B cell (primary cell): ENCODE results near the gene EME1. TPM values are rescaled to one million over a fixed set of nuclear protein-coding genes. Genes with fewer than 3 reads are reported as not detected.

Experiments
- ATAC-seq: fragments of 200-7000 bp; cut with Tn5 transposase; one replicate; pipeline ENCODE4 v1.10.0; 2021; ENCODE audit warnings: low read depth, mild to moderate bottlenecking, moderate number of reproducible peaks, moderate library complexity
- CTCF ChIA-PET: fragments of 350-600 bp; sonication (Branson Sonifier 250); formaldehyde crosslinking; loops from one replicate; lab custom pipeline; 2021; ENCODE audit warnings: antibody characterized with exemption, inconsistent platforms; lab: Charles Lee
- POLR2A ChIA-PET: fragments of 350-600 bp; sonication (Branson Sonifier 250); formaldehyde crosslinking; loops from one replicate; lab custom pipeline; 2021; ENCODE audit warnings: antibody characterized with exemption; lab: Charles Lee
- DNase-seq: peaks from one replicate; pipeline ENCODE4 v3.0.0; 2013
- H2AFZ ChIP-seq: 2 replicates; pipeline ENCODE4 v1.6.1; 2012; ENCODE audit warnings: mild to moderate bottlenecking, low read depth, low read length; ENCODE audit not compliant: insufficient read depth, poor library complexity, severe bottlenecking
- H3K27ac ChIP-seq, 2 donors: 1 replicate in 1 of 2; 2 replicates in 1 of 2; pipeline ENCODE4 v1.5.1; 2012 to 2013; ENCODE audit warnings: low read length in 2 of 2, mild to moderate bottlenecking in 2 of 2, moderate library complexity in 1 of 2
- H3K27me3 ChIP-seq, 4 experiments: fragments of 200-600 bp in 1 of 4; sonication (generic) in 1 of 4; replicated peaks in 1 of 4; 1 replicate in 2 of 4; 2 replicates in 2 of 4; pipeline versions ENCODE4 v1.6.1 to v1.7.0; 2013 to 2016; ENCODE audit warnings: low read length in 3 of 4, mild to moderate bottlenecking in 2 of 4, mixed read lengths in 1 of 4, moderate library complexity in 1 of 4; ENCODE audit not compliant: insufficient read depth in 4 of 4, control insufficient read depth in 3 of 4; ENCODE audit errors: control extremely low read depth in 1 of 4
- H3K36me3 ChIP-seq, 2 experiments: replicated peaks in 1 of 2; 1 replicate in 1 of 2; 2 replicates in 1 of 2; pipeline versions ENCODE4 v1.6.1 to v1.7.1; 2013; ENCODE audit warnings: low read length in 1 of 2; ENCODE audit not compliant: insufficient read depth in 2 of 2, control insufficient read depth in 1 of 2; ENCODE audit errors: control extremely low read depth in 1 of 2, extremely low read depth in 1 of 2
- H3K4me1 ChIP-seq, 2 donors: fragments of 200-600 bp in 1 of 2; sonication (generic) in 1 of 2; 1 replicate in 1 of 2; 2 replicates in 1 of 2; pipeline versions ENCODE4 v1.5.1 to v1.6.1; 2013 to 2017; ENCODE audit warnings: low read length in 2 of 2; ENCODE audit not compliant: control insufficient read depth in 2 of 2, insufficient read depth in 2 of 2
- H3K4me2 ChIP-seq: replicated peaks from 2 replicates; pipeline ENCODE3; 2012; ENCODE audit warnings: mild to moderate bottlenecking, low read depth, low read length; ENCODE audit not compliant: poor library complexity, severe bottlenecking
- H3K4me3 ChIP-seq, 5 experiments: fragments of 200-600 bp in 1 of 5; sonication (generic) in 1 of 5; 1 replicate in 3 of 5; 2 replicates in 2 of 5; pipeline versions ENCODE4 v1.5.1 to v1.7.0; 2011 to 2016; ENCODE audit warnings: low read length in 4 of 5, mild to moderate bottlenecking in 4 of 5, low read depth in 2 of 5, control low read depth in 1 of 5, moderate library complexity in 1 of 5; ENCODE audit not compliant: insufficient read depth in 1 of 5; ENCODE audit errors: control extremely low read depth in 1 of 5, extremely low read depth in 1 of 5
- H3K79me2 ChIP-seq: fragments of 200-600 bp; sonication (generic); one replicate; pipeline ENCODE4 v1.6.0; 2016; ENCODE audit warnings: low read length; ENCODE audit not compliant: control insufficient read depth, insufficient read depth
- H3K9ac ChIP-seq: fragments of 200-600 bp; sonication (generic); 2 replicates; pipeline ENCODE4 v1.6.1; 2017; ENCODE audit warnings: mild to moderate bottlenecking, low read length, moderate library complexity
- H3K9me3 ChIP-seq, 3 donors: one replicate each; pipeline versions ENCODE4 v1.6.1 to v1.7.1; 2013; ENCODE audit warnings: low read length in 2 of 3; ENCODE audit not compliant: control insufficient read depth in 2 of 3, insufficient read depth in 1 of 3; ENCODE audit errors: control extremely low read depth in 1 of 3
- H4K20me1 ChIP-seq: 2 replicates; pipeline ENCODE4 v1.6.0; 2012; ENCODE audit warnings: mild to moderate bottlenecking, low read length; ENCODE audit not compliant: insufficient read depth, control insufficient read depth, poor library complexity, severe bottlenecking
- H3K27ac Mint-ChIP-seq: one replicate; pipeline ENCODE4 v1.8.0; 2021; ENCODE audit warnings: mixed read lengths
- H3K27me3 Mint-ChIP-seq: one replicate; pipeline ENCODE4 v1.8.0; 2021; ENCODE audit warnings: mixed read lengths
- H3K4me1 Mint-ChIP-seq: one replicate; pipeline ENCODE4 v1.8.0; 2021; ENCODE audit warnings: mixed read lengths
- H3K4me3 Mint-ChIP-seq: one replicate; pipeline ENCODE4 v1.8.0; 2021; ENCODE audit warnings: mixed read lengths
- H3K9me3 Mint-ChIP-seq: one replicate; pipeline ENCODE4 v1.8.0; 2022; ENCODE audit warnings: mixed read lengths; ENCODE audit not compliant: insufficient read depth
- CTCF ChIP-seq: fragments of 200-600 bp; IDR thresholded peaks from one replicate; pipeline ENCODE4 v1.8.0; 2022; ENCODE audit warnings: antibody characterized with exemption, mild to moderate bottlenecking
- EZH2 ChIP-seq: IDR thresholded peaks from 2 replicates; pipeline ENCODE4 v1.6.1; 2012; ENCODE audit warnings: borderline replicate concordance, low read depth, mild to moderate bottlenecking, moderate library complexity, low read length; ENCODE audit not compliant: insufficient read depth, poor library complexity, severe bottlenecking
- WGBS: methylation state at CpG from one replicate; pipeline ENCODE4 v1.1.5; 2013; ENCODE audit warnings: missing lambda C conversion rate; ENCODE audit not compliant: insufficient coverage; 5-methylcytosine and 5-hydroxymethylcytosine counted together
- intact Hi-C: fragments of 100-400 bp; cut with micrococcal nuclease; formaldehyde crosslinking; loops from one replicate; pipeline ENCODE4 v1.10.0; 2022
- polyA plus RNA-seq: library from polyadenylated mRNA; depleted of rRNA; stranded (reverse); fragments of >200 nt; gene quantifications from 2 replicates; pipeline ENCODE4 v1.2.3, GENCODE V29; 2012
- total RNA-seq, 2 donors: library from RNA; stranded (reverse); fragments of 120-200 nt in 1 of 2; gene quantifications; 1 replicate in 1 of 2; 2 replicates in 1 of 2; pipeline versions ENCODE4 v1.2.3 to v1.2.4, GENCODE V29; 2013 to 2022

The EME1 gene
- total and polyA plus RNA-seq, 2 donors (not counting 1 experiment from before 2014, with no cell fraction given): 1.6 to 2.3 TPM

- Histone ChIP-seq H3K4me3 (peak overlapping the region in 1 of 5 experiments; percentile 53), H3K27me3 (no peaks in the 10 kb centered on the region), H2AFZ (peak overlapping the region; percentile 80), H3K4me1 (peaks cover 20 to 28% of the 10 kb centered on the region in 2 donors), H3K36me3 (no peaks in the 10 kb centered on the region), H3K9ac (peak overlapping the region; percentile 48), H3K79me2 (peaks cover 6% of the 10 kb centered on the region), H3K4me2 (peak overlapping the region; percentile 69), H3K9me3 (peaks cover 0 to 10% (median 4%) of the 10 kb centered on the region in 3 donors), H4K20me1 (no peaks in the 10 kb centered on the region), H3K27ac (peak overlapping the region; percentile 77 to 88)
- POLR2A ChIA-PET: interaction anchor here (0.6 to 0.7 kb wide), 2 partner anchors 25 to 33 kb away, joined by 4 to 9 read pairs; no protein-coding TSS in a partner anchor
- 97% methylated on average over 6 of the region's 6 CpGs for WGBS
- TF ChIP-seq CTCF: no peak
- TF ChIP-seq EZH2: no peak
- Mint-ChIP-seq H3K27ac (peak overlapping the region; percentile 89), H3K9me3 (no peaks in the 10 kb centered on the region), H3K27me3 (no peaks in the 10 kb centered on the region), H3K4me3 (peak overlapping the region; percentile 78), H3K4me1 (peaks cover 35% of the 10 kb centered on the region)
- ATAC-seq: no peak
- intact Hi-C loops: loop anchor here (1.0 to 10.0 kb wide), 3 partner anchors 23 to 58 kb away; partner anchors contain the start of genes EME1, LRRC59, MRPL27 and RSAD1
- DNase-seq: no peak
- CTCF ChIA-PET: interaction anchor here (0.6 to 3.3 kb wide), 3 partner anchors 10 to 999 kb away, joined by 3 to 26 read pairs (median 4); partner anchors contain the start of gene LRRC59
Observed at GRCh38 chr17:50420419-50421112, 47.5 kb downstream of the EME1 start.
